ENCODE data around the gene MCRIP2. TPM values are rescaled to one million over a fixed set of nuclear protein-coding genes. Genes with fewer than 3 reads are reported as not detected.

The MCRIP2 gene
- total and polyA plus RNA-seq, 2 of the 8 experiments (the other 6 are each of a cell fraction or from before 2014, with no cell fraction given), result 45.4 to 75.5 TPM

DNA sequence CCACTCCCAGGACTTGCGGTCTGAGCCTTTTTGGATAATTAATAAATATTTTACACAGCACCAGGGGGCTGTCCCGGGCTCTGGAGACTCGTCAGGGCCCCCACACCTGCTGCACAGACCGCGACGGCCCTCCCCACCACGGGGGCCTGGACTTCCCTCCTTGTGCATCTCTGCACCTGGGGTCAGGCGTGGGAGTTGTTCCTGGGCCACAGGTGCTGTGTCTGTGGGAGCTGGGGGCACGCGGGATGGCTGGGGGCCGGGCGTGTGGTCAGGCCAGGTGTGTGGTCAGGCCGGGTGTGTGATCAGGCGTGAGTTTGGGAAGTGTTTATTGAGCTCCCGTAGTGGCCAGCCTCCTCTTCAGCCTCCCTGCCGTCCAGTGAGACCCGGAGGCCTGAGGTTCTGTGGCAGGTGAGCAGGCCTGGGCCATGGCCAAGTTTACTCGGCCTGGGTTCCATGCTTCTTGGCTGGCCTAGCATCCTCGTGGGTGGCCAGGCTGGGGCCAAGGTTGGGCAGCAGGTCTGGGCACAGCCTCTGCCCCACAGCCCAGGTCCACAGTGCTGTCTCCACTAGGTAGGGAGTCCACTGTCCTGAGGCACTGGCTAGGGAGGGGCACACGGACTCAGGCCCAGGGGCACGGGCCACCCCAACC lies 36.7 kb downstream of the MCRIP2 start:
- Histone ChIP-seq H3K27ac (ENCODE audit: low read depth, low read length) (no peak overlapping the region; the same call in 1 of the 2 replicates), H3K18ac (ENCODE audit: extremely low read depth, low read length) (no peak overlapping the region), H2BK12ac (ENCODE audit: low read depth, low read length) (peak overlapping the region; percentile 75; the same call in 1 of the 2 replicates), H2BK15ac (ENCODE audit: low read length) (peak overlapping the region; percentile 99; the same call in 1 of the 2 replicates), H3K36me3 (ENCODE audit: control insufficient read depth in 2 of 4, insufficient read depth in 4 of 4, low read length in 3 of 4) (peaks cover 7 to 18% (median 13%) of the 10 kb centered on the region in 4 experiments), H2BK120ac (replicated peaks; ENCODE audit: low read depth, low read length) (no peak overlapping the region), H3K23me2 (ENCODE audit: low read depth, low read length) (peaks cover 15% of the 10 kb centered on the region), H4K5ac (ENCODE audit: insufficient read length, low read depth, low read length) (no peak overlapping the region), H3K4me2 (ENCODE audit: insufficient read depth in 1 of 2, low read depth in 2 of 2, low read length in 2 of 2) (no peak overlapping the region), H3K4ac (replicated peaks; ENCODE audit: insufficient read length, low read depth, low read length) (no peak overlapping the region), H3K23ac (ENCODE audit: insufficient read length) (no peak overlapping the region), H3K79me1 (ENCODE audit: low read depth, low read length) (peaks cover 6% of the 10 kb centered on the region; the same call in 1 of the 2 replicates), H2AK5ac (ENCODE audit: low read depth, low read length) (0 out of 2 replicates have a peak overlapping the region, but pooled peaks have one; percentile 7), H3K4me1 (replicated peaks in 1 of 4; ENCODE audit: control insufficient read depth in 3 of 4, insufficient read depth in 4 of 4, low read length in 3 of 4) (peaks cover 0 to 41% (median 32%) of the 10 kb centered on the region in 4 experiments; a peak in 6 of 7 replicates), H2BK5ac (ENCODE audit: low read depth, low read length) (peak overlapping the region; percentile 63; the same call in 1 of the 2 replicates), H3K56ac (replicated peaks; ENCODE audit: insufficient read length, low read depth, low read length) (no peak overlapping the region), H4K91ac (replicated peaks; ENCODE audit: insufficient read length, low read length) (peak overlapping the region; percentile 44), H2AFZ (ENCODE audit: low read length) (no peak overlapping the region), H3K27me3 (replicated peaks in 1 of 4; ENCODE audit: control insufficient read depth in 3 of 4, extremely low read depth in 1 of 4, insufficient read depth in 3 of 4, low read length in 3 of 4) (peaks cover 0 to 2% (median 0%) of the 10 kb centered on the region in 4 experiments; a peak in 2 of 7 replicates), H3K79me2 (ENCODE audit: control insufficient read depth in 1 of 2, insufficient read depth in 2 of 2, low read length in 2 of 2) (peaks cover 0 to 12% of the 10 kb centered on the region in 2 experiments; a peak in 1 of 4 replicates), H4K8ac (ENCODE audit: extremely low read depth, insufficient read depth, low read length) (peak overlapping the region; percentile 65), H3K14ac (ENCODE audit: insufficient read length) (no peak overlapping the region), H4K20me1 (replicated peaks in 1 of 2; ENCODE audit: control insufficient read depth in 1 of 2, insufficient read depth in 2 of 2, low read length in 2 of 2) (peaks cover 4 to 29% of the 10 kb centered on the region in 2 experiments), H3K9ac (replicated peaks in 1 of 4; ENCODE audit: extremely low read depth in 1 of 4, low read depth in 3 of 4, low read length in 3 of 4) (no peak overlapping the region), H3K9me3 (ENCODE audit: insufficient read depth in 2 of 2, low read depth in 1 of 2, low read length in 1 of 2) (no peaks in the 10 kb centered on the region), H2BK20ac (ENCODE audit: low read length) (no peak overlapping the region), H3K4me3 (ENCODE audit: extremely low read depth in 1 of 4, insufficient read depth in 2 of 4, low read depth in 3 of 4, low read length in 4 of 4) (no peak overlapping the region)
- ChIA-PET POLR2A (ENCODE audit: partially characterized antibody) (interaction anchor here (1.0 to 13.3 kb wide), 13 partner anchors 11 to 1282 kb away, joined by 3 to 214 read pairs (median 4); partner anchors contain the start of genes ANTKMT, CHTF18, RHOT2 and RPUSD1), CTCF (ENCODE audit: partially characterized antibody) (interaction anchor here (0.7 to 2.3 kb wide), 12 partner anchors 10 to 123 kb away, joined by 3 to 11 read pairs (median 4); partner anchors contain the start of genes RHOT2 and WDR24)
- 92% methylated on average over 21 of the region's 21 CpGs; no CpG with 5 or more reads in 1 of the 2 experiments for WGBS, 2 experiments (ENCODE audit: extremely low coverage in 1 of 2, insufficient coverage in 1 of 2, insufficient read length in 1 of 2, insufficient replicate concordance in 2 of 2, low coverage in 1 of 2, low lambda C conversion rate in 2 of 2, missing lambda C conversion rate in 1 of 2)
- FAIRE-seq (no peak), DNase-seq (ENCODE audit: low read depth in 1 of 2, low spot score in 2 of 2) (no peak)
- TF ChIP-seq RNF2 (IDR thresholded peaks at IDR 0.05; ENCODE audit: borderline replicate concordance, low read depth, low read length, missing control alignments, poor library complexity, severe bottlenecking) (no peak), TEAD4 (IDR thresholded peaks at IDR 0.05; ENCODE audit: low read depth, low read length) (no peak), NANOG (IDR thresholded peaks at IDR 0.05; ENCODE audit: insufficient read depth, low read depth, low read length, poor library complexity, severe bottlenecking) (no peak), JUND (IDR thresholded peaks at IDR 0.05; ENCODE audit: low read length) (no peak), CBX8 (IDR thresholded peaks at IDR 0.05; ENCODE audit: borderline replicate concordance, low read depth, low read length) (no peak), FOSL1 (IDR thresholded peaks at IDR 0.05; ENCODE audit: insufficient read depth, low read depth, low read length) (no peak), BACH1 (IDR thresholded peaks at IDR 0.05; ENCODE audit: low read length) (no peak), SIX5 (IDR thresholded peaks at IDR 0.05; ENCODE audit: low read depth, low read length) (no peak), GTF2F1 (IDR thresholded peaks at IDR 0.05; ENCODE audit: borderline replicate concordance, low read depth, low read length) (no peak), RXRA (IDR thresholded peaks at IDR 0.05; ENCODE audit: insufficient read depth, low read depth, low read length) (no peak)
- TF ChIP-seq, protein P1, sequence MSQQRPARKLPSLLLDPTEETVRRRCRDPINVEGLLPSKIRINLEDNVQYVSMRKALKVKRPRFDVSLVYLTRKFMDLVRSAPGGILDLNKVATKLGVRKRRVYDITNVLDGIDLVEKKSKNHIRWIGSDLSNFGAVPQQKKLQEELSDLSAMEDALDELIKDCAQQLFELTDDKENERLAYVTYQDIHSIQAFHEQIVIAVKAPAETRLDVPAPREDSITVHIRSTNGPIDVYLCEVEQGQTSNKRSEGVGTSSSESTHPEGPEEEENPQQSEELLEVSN (IDR thresholded peaks at IDR 0.05), result no peak

Data from H1 (cell line).